Aortic smooth muscle cell (primary cell): ENCODE measurements around the gene TAC1. TPM values are rescaled to one million over a fixed set of nuclear protein-coding genes. Genes with fewer than 3 reads are reported as not detected.

Source experiments
- total RNA-seq: library from RNA; depleted of rRNA; stranded (reverse); fragments of >200 nt; gene quantifications from 2 replicates; pipeline ENCODE4 v1.2.3, GENCODE V29; 2014

The TAC1 gene, protein sequence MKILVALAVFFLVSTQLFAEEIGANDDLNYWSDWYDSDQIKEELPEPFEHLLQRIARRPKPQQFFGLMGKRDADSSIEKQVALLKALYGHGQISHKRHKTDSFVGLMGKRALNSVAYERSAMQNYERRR
- total RNA-seq, result not detected in 2 replicates

DNA sequence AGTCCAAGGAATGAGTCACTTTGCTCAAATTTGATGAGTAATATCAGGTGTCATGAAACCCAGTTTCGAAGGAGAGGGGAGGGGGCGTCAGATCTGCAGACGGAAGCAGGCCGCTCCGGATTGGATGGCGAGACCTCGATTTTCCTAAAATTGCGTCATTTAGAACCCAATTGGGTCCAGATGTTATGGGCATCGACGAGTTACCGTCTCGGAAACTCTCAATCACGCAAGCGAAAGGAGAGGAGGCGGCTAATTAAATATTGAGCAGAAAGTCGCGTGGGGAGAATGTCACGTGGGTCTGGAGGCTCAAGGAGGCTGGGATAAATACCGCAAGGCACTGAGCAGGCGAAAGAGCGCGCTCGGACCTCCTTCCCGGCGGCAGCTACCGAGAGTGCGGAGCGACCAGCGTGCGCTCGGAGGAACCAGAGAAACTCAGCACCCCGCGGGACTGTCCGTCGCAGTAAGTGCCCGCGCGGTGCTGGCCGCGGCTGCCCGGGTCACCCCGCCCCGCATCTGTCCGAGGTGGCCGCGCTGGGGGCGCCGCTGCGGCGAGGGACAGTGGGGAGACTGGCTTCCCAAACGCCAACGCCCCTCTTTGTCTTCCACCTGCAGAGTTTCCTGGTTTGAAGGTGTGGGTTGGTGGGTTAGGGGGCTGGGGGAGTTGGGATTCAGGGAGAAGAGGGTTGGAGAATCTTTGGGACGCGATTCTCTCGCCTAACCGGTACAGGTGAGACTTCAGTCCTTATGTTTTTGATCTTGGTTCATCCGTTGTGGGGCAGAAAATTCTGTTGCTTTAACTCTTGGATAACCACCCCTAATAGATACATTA lies at the start of gene TAC1:
TAC1 (plus strand) TSS at position 351 of the 829 bp plus-strand sequence. CDS start 527 bp downstream, outside the sequence.

Other genes with a start within 250 kb of the TAC1 start
- gene ASNS, start 140.3 kb downstream of the TAC1 start, total RNA-seq, result 14.9 and 21.2 TPM in 2 replicates